DND-41 (cell line): ENCODE results near the gene SRSF5.

Source experiments
- ATAC-seq: fragments of 200-7000 bp; cut with Tn5 transposase; 3 replicates; pipeline ENCODE4 v1.9.1; 2021; ENCODE audit warnings: low read depth; ENCODE audit not compliant: insufficient read depth
- DNase-seq: peaks from one replicate; pipeline ENCODE4 v3.0.0-alpha.2; 2020
- H2AFZ ChIP-seq: 2 replicates; pipeline ENCODE4 v1.6.0; 2012; ENCODE audit warnings: low read depth, low read length
- H3K27ac ChIP-seq: 2 replicates; pipeline ENCODE4 v1.5.1; 2012; ENCODE audit warnings: low read length, inconsistent platforms
- H3K27me3 ChIP-seq: fragments of 200-600 bp; sonication (generic); 2 replicates; pipeline ENCODE4 v1.6.0; 2012; ENCODE audit warnings: low read length, mild to moderate bottlenecking, inconsistent platforms; ENCODE audit not compliant: insufficient read depth, poor library complexity
- H3K36me3 ChIP-seq: 2 replicates; pipeline ENCODE4 v1.5.1; 2012; ENCODE audit warnings: low read length, inconsistent platforms; ENCODE audit not compliant: insufficient read depth
- H3K4me1 ChIP-seq: 2 replicates; pipeline ENCODE4 v1.5.1; 2012; ENCODE audit warnings: mild to moderate bottlenecking, low read length; ENCODE audit not compliant: insufficient read depth
- H3K4me2 ChIP-seq: 2 replicates; pipeline ENCODE4 v1.6.0; 2012; ENCODE audit warnings: mild to moderate bottlenecking, moderate library complexity, low read length, inconsistent platforms; ENCODE audit not compliant: insufficient read depth
- H3K4me3 ChIP-seq, 2 experiments: fragments of 200-600 bp in 1 of 2; shearing (Covaris generic) in 1 of 2; 2 replicates each; pipeline ENCODE4 v1.5.1; 2012 to 2016; ENCODE audit warnings: inconsistent platforms in 2 of 2, low read length in 2 of 2, mild to moderate bottlenecking in 2 of 2, low read depth in 1 of 2, moderate library complexity in 1 of 2
- H3K79me2 ChIP-seq: 2 replicates; pipeline ENCODE4 v1.6.0; 2012; ENCODE audit warnings: low read length, inconsistent platforms; ENCODE audit not compliant: insufficient read depth
- H3K9ac ChIP-seq: 2 replicates; pipeline ENCODE4 v1.6.0; 2012; ENCODE audit warnings: low read depth, mild to moderate bottlenecking, inconsistent platforms, low read length, moderate library complexity
- H3K9me3 ChIP-seq: 2 replicates; pipeline ENCODE4 v1.5.1; 2012; ENCODE audit warnings: low read length, moderate library complexity, mild to moderate bottlenecking, inconsistent platforms; ENCODE audit not compliant: insufficient read depth, severe bottlenecking
- H4K20me1 ChIP-seq: 2 replicates; pipeline ENCODE4 v1.6.0; 2012; ENCODE audit warnings: low read length; ENCODE audit not compliant: insufficient read depth
- EZH2 ChIP-seq: IDR thresholded peaks from 3 replicates; pipeline ENCODE4 v1.6.1; 2012; ENCODE audit warnings: borderline replicate concordance, low read depth, mild to moderate bottlenecking, moderate library complexity, low read length, inconsistent platforms; ENCODE audit not compliant: severe bottlenecking
- TF ChIP-seq, protein P1 (sequence below): IDR thresholded peaks from 2 replicates; pipeline ENCODE4 v1.5.1; 2012; ENCODE audit warnings: borderline replicate concordance, low read length, moderate library complexity, mild to moderate bottlenecking; ENCODE audit not compliant: poor library complexity, severe bottlenecking; ENCODE audit errors: extremely low read depth

The SRSF5 gene

GRCh38 chr14:69796797-69797500 is 30.0 kb downstream of the SRSF5 start, which contains the start of gene SLC10A1:
SLC10A1 (minus strand) TSS chr14:69797241; CDS start chr14:69797155, 86 bp downstream.
- H3K27me3 ChIP-seq = peaks cover 3% of the 10 kb centered on the region
- no peak within 1 kb of the TSS for H3K27ac ChIP-seq
- no peak within 1 kb of the TSS for H3K4me2 ChIP-seq
- no peak within 1 kb of the TSS for H3K9ac ChIP-seq
- H3K9me3 ChIP-seq = no peaks in the 10 kb centered on the region
- no peak within 1 kb of the TSS for H3K4me3 ChIP-seq
- no peaks in the 10 kb centered on the region for H3K79me2 ChIP-seq
- ATAC-seq (no peak), DNase-seq (no peak)
- no peak within 1 kb of the TSS for H2AFZ ChIP-seq
- H4K20me1 ChIP-seq = no peaks in the 10 kb centered on the region
- no peaks in the 10 kb centered on the region for H3K36me3 ChIP-seq
- TF ChIP-seq EZH2 = no peak
- TF ChIP-seq, protein P1, sequence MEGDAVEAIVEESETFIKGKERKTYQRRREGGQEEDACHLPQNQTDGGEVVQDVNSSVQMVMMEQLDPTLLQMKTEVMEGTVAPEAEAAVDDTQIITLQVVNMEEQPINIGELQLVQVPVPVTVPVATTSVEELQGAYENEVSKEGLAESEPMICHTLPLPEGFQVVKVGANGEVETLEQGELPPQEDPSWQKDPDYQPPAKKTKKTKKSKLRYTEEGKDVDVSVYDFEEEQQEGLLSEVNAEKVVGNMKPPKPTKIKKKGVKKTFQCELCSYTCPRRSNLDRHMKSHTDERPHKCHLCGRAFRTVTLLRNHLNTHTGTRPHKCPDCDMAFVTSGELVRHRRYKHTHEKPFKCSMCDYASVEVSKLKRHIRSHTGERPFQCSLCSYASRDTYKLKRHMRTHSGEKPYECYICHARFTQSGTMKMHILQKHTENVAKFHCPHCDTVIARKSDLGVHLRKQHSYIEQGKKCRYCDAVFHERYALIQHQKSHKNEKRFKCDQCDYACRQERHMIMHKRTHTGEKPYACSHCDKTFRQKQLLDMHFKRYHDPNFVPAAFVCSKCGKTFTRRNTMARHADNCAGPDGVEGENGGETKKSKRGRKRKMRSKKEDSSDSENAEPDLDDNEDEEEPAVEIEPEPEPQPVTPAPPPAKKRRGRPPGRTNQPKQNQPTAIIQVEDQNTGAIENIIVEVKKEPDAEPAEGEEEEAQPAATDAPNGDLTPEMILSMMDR = no peak
- no peaks in the 10 kb centered on the region for H3K4me1 ChIP-seq

- Histone ChIP-seq H3K9ac (no peak overlapping the region), H2AFZ (no peak overlapping the region), H3K27me3 (peaks cover 3% of the 10 kb centered on the region), H3K9me3 (no peaks in the 10 kb centered on the region), H3K4me3 (no peak overlapping the region), H4K20me1 (no peaks in the 10 kb centered on the region), H3K27ac (no peak overlapping the region), H3K4me2 (no peak overlapping the region), H3K4me1 (no peaks in the 10 kb centered on the region), H3K79me2 (no peaks in the 10 kb centered on the region), H3K36me3 (no peaks in the 10 kb centered on the region)
- ATAC-seq (no peak), DNase-seq (no peak)
- TF ChIP-seq EZH2 = no peak
- TF ChIP-seq, protein P1 = no peak
Observed at GRCh38 chr14:69797573-69798338, 30.8 kb downstream of the SRSF5 start.

GRCh38 chr14:69798339-69798735 is 31.4 kb downstream of the SRSF5 start:
- no peak overlapping the region for H3K4me2 ChIP-seq
- no peak overlapping the region for H3K27ac ChIP-seq
- H3K4me3 ChIP-seq = no peak overlapping the region
- no peaks in the 10 kb centered on the region for H4K20me1 ChIP-seq
- H2AFZ ChIP-seq = no peak overlapping the region
- H3K79me2 ChIP-seq = no peaks in the 10 kb centered on the region
- ATAC-seq (no peak), DNase-seq (no peak)
- TF ChIP-seq EZH2 = no peak
- TF ChIP-seq, protein P1 = no peak
- no peaks in the 10 kb centered on the region for H3K36me3 ChIP-seq
- no peak overlapping the region for H3K9ac ChIP-seq
- H3K4me1 ChIP-seq = no peaks in the 10 kb centered on the region
- no peaks in the 10 kb centered on the region for H3K9me3 ChIP-seq
- H3K27me3 ChIP-seq = peaks cover 3% of the 10 kb centered on the region
